Panc1 (cell line): ENCODE data around the gene ERC2.

Experiments
- CTCF ChIP-seq: fragments of 450-650 bp; IDR thresholded peaks from 2 replicates; pipeline ENCODE4 v1.5.1; 2017; ENCODE audit warnings: mild to moderate bottlenecking
- POLR2AphosphoS5 ChIP-seq: IDR thresholded peaks from 2 replicates; pipeline ENCODE4 v1.6.1; 2012; ENCODE audit warnings: mild to moderate bottlenecking, low read depth, low read length, moderate library complexity
- REST ChIP-seq, 2 experiments: IDR thresholded peaks; 2 replicates each; pipeline ENCODE4 v1.6.1; 2011 to 2012; ENCODE audit warnings: low read depth in 2 of 2, control low read depth in 1 of 2, low read length in 1 of 2, mild to moderate bottlenecking in 1 of 2, moderate library complexity in 1 of 2; ENCODE audit not compliant: insufficient read depth in 1 of 2

GRCh38 chr3:56491566-56491965, 23.3 kb upstream of the ERC2 start:
- TF ChIP-seq CTCF (no peak), POLR2AphosphoS5 (no peak), REST (IDR thresholded peaks at IDR 0.05; ENCODE audit: insufficient read depth in 1 of 2, low read depth in 2 of 2, low read length in 1 of 2) (no peak)
